OCI-LY3 (cell line): Measurements from ENCODE around the gene SPAG8.

Experiments
- CTCF ChIP-seq: fragments of 200-600, 300-600 bp; sonication (generic); IDR thresholded peaks from 2 replicates; pipeline ENCODE4 v1.5.1; 2014; ENCODE audit warnings: antibody characterized with exemption, low read length, low read depth
- EZH2phosphoT487 ChIP-seq: fragments of 200-600 bp; shearing (Covaris generic); IDR thresholded peaks from 2 replicates; pipeline ENCODE4 v1.6.1; 2018; ENCODE audit warnings: antibody characterized with exemption, mixed run types, low read depth

- 0 out of 2 replicates have a peak, but pooled peaks have one; percentile 15 for TF ChIP-seq CTCF
- no peak for TF ChIP-seq EZH2phosphoT487
Observed at GRCh38 chr9:35759795-35760194, 52.3 kb downstream of the SPAG8 start.
